Fibroblast of skin of back (primary cell): ENCODE measurements around the gene ZC2HC1B.

ENCODE experiments used
- DNase-seq: peaks from one replicate; pipeline ENCODE4 v3.0.0-alpha.2; 2013

The ZC2HC1B gene

GRCh38 chr6:143936347-143936746, 72.1 kb downstream of the ZC2HC1B start:
- DNase-seq = no peak

GRCh38 chr6:143936778-143937667, 72.7 kb downstream of the ZC2HC1B start:
- no peak for DNase-seq

- no peak for DNase-seq
Measured at GRCh38 chr6:143937668-143937970, 73.3 kb downstream of the ZC2HC1B start.

GRCh38 chr6:143939364-143939763, 75.1 kb downstream of the ZC2HC1B start:
- DNase-seq = no peak

- peak; percentile 23 for DNase-seq
Measured at GRCh38 chr6:143940011-143940597, 75.8 kb downstream of the ZC2HC1B start.

GRCh38 chr6:143941852-143942627, 77.8 kb downstream of the ZC2HC1B start:
- DNase-seq = peak; percentile 55

GRCh38 chr6:143948208-143948607, 83.9 kb downstream of the ZC2HC1B start:
- no peak for DNase-seq

- DNase-seq = no peak
Measured at GRCh38 chr6:143949535-143949934, 85.3 kb downstream of the ZC2HC1B start.

GRCh38 chr6:143949962-143950361, 85.7 kb downstream of the ZC2HC1B start:
- no peak for DNase-seq

- no peak for DNase-seq
Measured at GRCh38 chr6:143950875-143951274, 86.6 kb downstream of the ZC2HC1B start.

GRCh38 chr6:143952060-143952778, 87.9 kb downstream of the ZC2HC1B start:
- no peak for DNase-seq

- no peak for DNase-seq
Measured at GRCh38 chr6:143952947-143953701, 88.8 kb downstream of the ZC2HC1B start.

GRCh38 chr6:143953922-143954321, 89.6 kb downstream of the ZC2HC1B start:
- DNase-seq = no peak

- DNase-seq = peak; percentile 48
Measured at GRCh38 chr6:143955971-143956370, 91.7 kb downstream of the ZC2HC1B start.

- no peak for DNase-seq
Measured at GRCh38 chr6:143957679-143958274, 93.5 kb downstream of the ZC2HC1B start.

- DNase-seq = no peak
Measured at GRCh38 chr6:143958839-143959399, 94.6 kb downstream of the ZC2HC1B start.

- DNase-seq = no peak
Measured at GRCh38 chr6:143959927-143960326, 95.7 kb downstream of the ZC2HC1B start.

- DNase-seq = no peak
Measured at GRCh38 chr6:143961066-143961465, 96.8 kb downstream of the ZC2HC1B start.

GRCh38 chr6:143961886-143962878, 97.9 kb downstream of the ZC2HC1B start:
- DNase-seq = peak; percentile 27
